Central memory CD8-positive, alpha-beta T cell (primary cell): ENCODE data around the gene ERGIC2.
A peak's percentile ranks its signal among the peaks of the same experiment; 100 is the strongest.
"Not testable (repeated sequence)": the region's sequence is repeated elsewhere in the genome, so short reads cannot be mapped to it uniquely, and the experiment has no call there.

Source experiments
- ATAC-seq: fragments of 150-1000 bp; cut with Tn5 transposase; replicated peaks from 2 replicates; pipeline ENCODE4 v1.10.0; 2022; ENCODE audit warnings: mild to moderate bottlenecking, moderate FRiP score, moderate number of reproducible peaks; ENCODE audit not compliant: poor library complexity, severe bottlenecking; ENCODE audit errors: extremely low read depth
- DNase-seq, 2 donors: peaks; one replicate each; pipeline ENCODE4 v3.0.0; 2021; ENCODE audit warnings: low spot score in 2 of 2
- H3K27ac Mint-ChIP-seq: one replicate; pipeline ENCODE4 v1.8.0; 2022; ENCODE audit warnings: low read depth, mild to moderate bottlenecking, moderate library complexity, mixed read lengths
- H3K27me3 Mint-ChIP-seq: one replicate; pipeline ENCODE4 v1.8.0; 2022; ENCODE audit warnings: mixed read lengths
- H3K36me3 Mint-ChIP-seq: one replicate; pipeline ENCODE4 v1.8.0; 2022; ENCODE audit warnings: mild to moderate bottlenecking, moderate library complexity, mixed read lengths; ENCODE audit not compliant: insufficient read depth
- H3K4me1 Mint-ChIP-seq: one replicate; pipeline ENCODE4 v1.8.0; 2022; ENCODE audit warnings: mixed read lengths
- H3K4me3 Mint-ChIP-seq: one replicate; pipeline ENCODE4 v1.8.0; 2022; ENCODE audit warnings: mild to moderate bottlenecking, moderate library complexity, mixed read lengths
- H3K9me3 Mint-ChIP-seq: one replicate; pipeline ENCODE4 v1.8.0; 2022; ENCODE audit warnings: mixed read lengths

ERGIC2 gene

GRCh38 chr12:29402437-29402836, 21.5 kb upstream of the ERGIC2 start:
- no peak for ATAC-seq
- H3K4me3 Mint-ChIP-seq, result no peak overlapping the region
- H3K27ac Mint-ChIP-seq, result no peak overlapping the region
- no peak for DNase-seq
- no peaks in the 10 kb centered on the region for H3K4me1 Mint-ChIP-seq
- H3K27me3 Mint-ChIP-seq, result peaks cover 54% of the 10 kb centered on the region
- H3K9me3 Mint-ChIP-seq, result no peaks in the 10 kb centered on the region
- H3K36me3 Mint-ChIP-seq, result no peaks in the 10 kb centered on the region

GRCh38 chr12:29398495-29398894, 17.5 kb upstream of the ERGIC2 start:
- H3K36me3 Mint-ChIP-seq, result no peaks in the 10 kb centered on the region
- no peak for DNase-seq
- H3K4me3 Mint-ChIP-seq, result no peak overlapping the region
- no peak for ATAC-seq
- peaks cover 44% of the 10 kb centered on the region for H3K27me3 Mint-ChIP-seq
- no peak overlapping the region for H3K27ac Mint-ChIP-seq
- no peaks in the 10 kb centered on the region for H3K9me3 Mint-ChIP-seq
- no peaks in the 10 kb centered on the region for H3K4me1 Mint-ChIP-seq

- no peak overlapping the region for H3K4me3 Mint-ChIP-seq
- H3K4me1 Mint-ChIP-seq, result no peaks in the 10 kb centered on the region
- no peaks in the 10 kb centered on the region for H3K36me3 Mint-ChIP-seq
- H3K9me3 Mint-ChIP-seq, result no peaks in the 10 kb centered on the region
- ATAC-seq (no peak), DNase-seq (no peak)
- H3K27ac Mint-ChIP-seq, result no peak overlapping the region
- peaks cover 30% of the 10 kb centered on the region for H3K27me3 Mint-ChIP-seq
Observed at GRCh38 chr12:29396774-29397173, 15.8 kb upstream of the ERGIC2 start.

GRCh38 chr12:29395356-29395755, 14.4 kb upstream of the ERGIC2 start:
- Mint-ChIP-seq H3K27me3 (peaks cover 22% of the 10 kb centered on the region), H3K27ac (no peak overlapping the region), H3K36me3 (no peaks in the 10 kb centered on the region), H3K4me3 (no peak overlapping the region), H3K4me1 (peaks cover 8% of the 10 kb centered on the region), H3K9me3 (no peaks in the 10 kb centered on the region)
- no peak for DNase-seq
- no peak for ATAC-seq

- H3K9me3 Mint-ChIP-seq, H3K4me3 Mint-ChIP-seq, H3K36me3 Mint-ChIP-seq, H3K27me3 Mint-ChIP-seq, DNase-seq: not testable (repeated sequence)
- peaks cover 15% of the 10 kb centered on the region for H3K4me1 Mint-ChIP-seq
- ATAC-seq, result peak; percentile 56
- peak overlapping the region; percentile 71 for H3K27ac Mint-ChIP-seq
Observed at GRCh38 chr12:29390419-29390818, 9.4 kb upstream of the ERGIC2 start.

GRCh38 chr12:29389295-29389919, 8.4 kb upstream of the ERGIC2 start:
- H3K4me1 Mint-ChIP-seq, result peaks cover 15% of the 10 kb centered on the region
- H3K27ac Mint-ChIP-seq, result no peak overlapping the region
- DNase-seq (no peak), ATAC-seq (no peak)
- no peak overlapping the region for H3K4me3 Mint-ChIP-seq
- no peaks in the 10 kb centered on the region for H3K9me3 Mint-ChIP-seq
- H3K36me3 Mint-ChIP-seq, result no peaks in the 10 kb centered on the region
- no peaks in the 10 kb centered on the region for H3K27me3 Mint-ChIP-seq

- ATAC-seq, H3K36me3 Mint-ChIP-seq, H3K9me3 Mint-ChIP-seq, H3K27me3 Mint-ChIP-seq, DNase-seq, H3K4me3 Mint-ChIP-seq, H3K27ac Mint-ChIP-seq: not testable (repeated sequence)
- H3K4me1 Mint-ChIP-seq, result peaks cover 21% of the 10 kb centered on the region
Observed at GRCh38 chr12:29386084-29386680, 5.2 kb upstream of the ERGIC2 start.

- not testable (repeated sequence) for H3K27me3 Mint-ChIP-seq, H3K27ac Mint-ChIP-seq, H3K4me3 Mint-ChIP-seq, H3K36me3 Mint-ChIP-seq, H3K9me3 Mint-ChIP-seq, ATAC-seq, DNase-seq
- H3K4me1 Mint-ChIP-seq, result peaks cover 18% of the 10 kb centered on the region
Observed at GRCh38 chr12:29385194-29385593, 4.2 kb upstream of the ERGIC2 start.

- DNase-seq, result no peak
- Mint-ChIP-seq H3K27me3 (no peaks in the 10 kb centered on the region), H3K27ac (peak overlapping the region; percentile 96), H3K4me1 (peaks cover 31% of the 10 kb centered on the region), H3K9me3 (no peaks in the 10 kb centered on the region), H3K4me3 (peak overlapping the region; percentile 92), H3K36me3 (peaks cover 10% of the 10 kb centered on the region)
- no peak for ATAC-seq
Observed at GRCh38 chr12:29382251-29382650, 1.3 kb upstream of the ERGIC2 start.

GRCh38 chr12:29376118-29376517, 4.9 kb downstream of the ERGIC2 start:
- no peak for DNase-seq
- Mint-ChIP-seq H3K4me1 (peaks cover 42% of the 10 kb centered on the region), H3K27ac (peak overlapping the region; percentile 8), H3K27me3 (no peaks in the 10 kb centered on the region), H3K36me3 (peaks cover 15% of the 10 kb centered on the region), H3K4me3 (no peak overlapping the region), H3K9me3 (no peaks in the 10 kb centered on the region)
- no peak for ATAC-seq

GRCh38 chr12:29374913-29375312, 6.1 kb downstream of the ERGIC2 start:
- Mint-ChIP-seq H3K4me3 (no peak overlapping the region), H3K27ac (no peak overlapping the region), H3K9me3 (no peaks in the 10 kb centered on the region), H3K36me3 (peaks cover 13% of the 10 kb centered on the region), H3K4me1 (peaks cover 32% of the 10 kb centered on the region), H3K27me3 (no peaks in the 10 kb centered on the region)
- DNase-seq, result no peak
- no peak for ATAC-seq

- no peak overlapping the region for H3K4me3 Mint-ChIP-seq
- H3K4me1 Mint-ChIP-seq, result peaks cover 23% of the 10 kb centered on the region
- DNase-seq, result no peak
- H3K27me3 Mint-ChIP-seq, result no peaks in the 10 kb centered on the region
- no peaks in the 10 kb centered on the region for H3K9me3 Mint-ChIP-seq
- peaks cover 19% of the 10 kb centered on the region for H3K36me3 Mint-ChIP-seq
- ATAC-seq, result no peak
- H3K27ac Mint-ChIP-seq, result no peak overlapping the region
Observed at GRCh38 chr12:29374012-29374411, 7.0 kb downstream of the ERGIC2 start.

GRCh38 chr12:29365091-29365490, 15.9 kb downstream of the ERGIC2 start:
- H3K4me3 Mint-ChIP-seq, result no peak overlapping the region
- H3K36me3 Mint-ChIP-seq, result peaks cover 34% of the 10 kb centered on the region
- no peak for ATAC-seq
- H3K27me3 Mint-ChIP-seq, result no peaks in the 10 kb centered on the region
- H3K4me1 Mint-ChIP-seq, result peaks cover 17% of the 10 kb centered on the region
- no peak for DNase-seq
- no peaks in the 10 kb centered on the region for H3K9me3 Mint-ChIP-seq
- H3K27ac Mint-ChIP-seq, result no peak overlapping the region
